ENCODE data around the gene AIPL1. TPM values are rescaled to one million over a fixed set of nuclear protein-coding genes. Genes with fewer than 3 reads are reported as not detected.

AIPL1 gene
- total RNA-seq, 2 experiments from 2014 or later = not detected

GRCh38 chr17:6471531-6472465, 36.9 kb upstream of the AIPL1 start:
- TF ChIP-seq EZH2phosphoT487 (IDR thresholded peaks at IDR 0.05; ENCODE audit: borderline replicate concordance, low read depth, low read length) = no peak
- TF ChIP-seq, protein P1, sequence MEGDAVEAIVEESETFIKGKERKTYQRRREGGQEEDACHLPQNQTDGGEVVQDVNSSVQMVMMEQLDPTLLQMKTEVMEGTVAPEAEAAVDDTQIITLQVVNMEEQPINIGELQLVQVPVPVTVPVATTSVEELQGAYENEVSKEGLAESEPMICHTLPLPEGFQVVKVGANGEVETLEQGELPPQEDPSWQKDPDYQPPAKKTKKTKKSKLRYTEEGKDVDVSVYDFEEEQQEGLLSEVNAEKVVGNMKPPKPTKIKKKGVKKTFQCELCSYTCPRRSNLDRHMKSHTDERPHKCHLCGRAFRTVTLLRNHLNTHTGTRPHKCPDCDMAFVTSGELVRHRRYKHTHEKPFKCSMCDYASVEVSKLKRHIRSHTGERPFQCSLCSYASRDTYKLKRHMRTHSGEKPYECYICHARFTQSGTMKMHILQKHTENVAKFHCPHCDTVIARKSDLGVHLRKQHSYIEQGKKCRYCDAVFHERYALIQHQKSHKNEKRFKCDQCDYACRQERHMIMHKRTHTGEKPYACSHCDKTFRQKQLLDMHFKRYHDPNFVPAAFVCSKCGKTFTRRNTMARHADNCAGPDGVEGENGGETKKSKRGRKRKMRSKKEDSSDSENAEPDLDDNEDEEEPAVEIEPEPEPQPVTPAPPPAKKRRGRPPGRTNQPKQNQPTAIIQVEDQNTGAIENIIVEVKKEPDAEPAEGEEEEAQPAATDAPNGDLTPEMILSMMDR (conservative IDR thresholded peaks at IDR 0.05; ENCODE audit: low read length) = no peak
- DNase-seq (ENCODE audit: low spot score) = no peak
- POLR2A ChIA-PET = interaction anchor here (0.5 kb wide), 1 partner anchor 248 kb away, joined by 3 read pairs; no protein-coding TSS in a partner anchor
- H3K4me1 ChIP-seq (ENCODE audit: insufficient read depth, low read length, poor library complexity, severe bottlenecking) = no peaks in the 10 kb centered on the region
- H2AFZ ChIP-seq (ENCODE audit: low read length) = no peak overlapping the region
- CTCF ChIA-PET (ENCODE audit: unreplicated experiment) = no interaction called here
- intact Hi-C loops (cut with micrococcal nuclease; ENCODE audit: unreplicated experiment) = no loop called here
- H3K9me3 ChIP-seq (ENCODE audit: low read length) = no peaks in the 10 kb centered on the region
- no peak overlapping the region for H3K4me3 ChIP-seq (ENCODE audit: low read depth, low read length, poor library complexity, severe bottlenecking)
- no peak overlapping the region for H3K27ac ChIP-seq (ENCODE audit: low read depth, low read length, poor library complexity, severe bottlenecking)
- H3K4me2 ChIP-seq (ENCODE audit: low read length) = no peak overlapping the region
- no peaks in the 10 kb centered on the region for H3K36me3 ChIP-seq (ENCODE audit: insufficient read depth, low read length)
- H4K20me1 ChIP-seq (ENCODE audit: insufficient read depth, low read length) = no peaks in the 10 kb centered on the region
- BruUV-seq (replicated peaks) = no TSS peak
- no peaks in the 10 kb centered on the region for H3K79me2 ChIP-seq (ENCODE audit: insufficient read depth, low read depth, low read length)
- H3K9me2 ChIP-seq (ENCODE audit: insufficient read depth, low read length) = no peaks in the 10 kb centered on the region

DNA sequence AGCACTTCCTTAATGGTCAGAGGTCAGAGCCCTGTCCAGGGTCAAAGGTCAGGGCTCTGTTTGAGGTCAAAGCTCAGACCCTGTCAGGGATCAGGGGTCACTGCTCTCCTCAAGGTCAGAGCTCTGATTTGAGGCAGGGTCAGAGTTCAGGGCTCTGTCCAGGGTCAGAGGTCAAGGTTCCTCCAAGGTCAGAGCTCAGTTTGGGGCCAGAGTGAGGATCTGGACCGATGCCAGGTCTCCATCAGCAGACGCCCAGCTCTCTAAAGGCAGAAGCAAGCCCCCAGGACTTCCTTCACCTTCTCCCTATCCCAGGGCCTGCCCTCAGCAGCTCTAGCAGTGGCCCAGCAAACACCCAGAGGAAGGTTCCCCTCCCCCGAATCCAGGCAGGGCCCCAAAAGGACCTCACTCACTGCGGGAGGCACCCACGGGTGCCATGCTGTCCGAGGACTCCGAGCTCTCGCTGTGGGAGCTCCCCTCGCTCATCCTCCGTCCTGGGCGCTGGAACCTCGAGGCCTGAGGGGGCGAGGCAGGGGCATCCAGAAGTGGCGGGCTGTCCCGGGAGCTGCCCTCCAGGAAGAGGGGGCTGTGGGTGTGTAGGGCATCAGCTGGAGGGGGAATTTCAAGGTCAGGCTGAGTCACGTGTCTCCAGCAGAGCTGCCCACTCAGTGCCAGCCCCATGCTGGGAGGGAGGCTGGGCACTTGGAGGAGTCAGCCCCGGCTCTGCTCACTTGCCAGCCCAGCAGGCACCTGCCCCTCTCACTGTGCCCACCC, 36.0 kb upstream of the AIPL1 start:
- no peak for DNase-seq (ENCODE audit: low spot score)
- no TSS peak for BruUV-seq (replicated peaks)
- Histone ChIP-seq H3K79me2 (ENCODE audit: insufficient read depth, low read depth, low read length) (no peaks in the 10 kb centered on the region), H3K9me3 (ENCODE audit: low read length) (no peaks in the 10 kb centered on the region), H2AFZ (ENCODE audit: low read length) (no peak overlapping the region), H3K36me3 (ENCODE audit: insufficient read depth, low read length) (no peaks in the 10 kb centered on the region), H3K27ac (ENCODE audit: low read depth, low read length, poor library complexity, severe bottlenecking) (no peak overlapping the region), H4K20me1 (ENCODE audit: insufficient read depth, low read length) (no peaks in the 10 kb centered on the region), H3K9me2 (ENCODE audit: insufficient read depth, low read length) (no peaks in the 10 kb centered on the region), H3K4me2 (ENCODE audit: low read length) (no peak overlapping the region), H3K4me1 (ENCODE audit: insufficient read depth, low read length, poor library complexity, severe bottlenecking) (no peaks in the 10 kb centered on the region), H3K4me3 (ENCODE audit: low read depth, low read length, poor library complexity, severe bottlenecking) (no peak overlapping the region)
- intact Hi-C loops (cut with micrococcal nuclease; ENCODE audit: unreplicated experiment) = no loop called here
- TF ChIP-seq EZH2phosphoT487 (IDR thresholded peaks at IDR 0.05; ENCODE audit: borderline replicate concordance, low read depth, low read length) = no peak
- TF ChIP-seq, protein P1 (conservative IDR thresholded peaks at IDR 0.05; ENCODE audit: low read length) = no peak
- POLR2A ChIA-PET = no interaction called here
- CTCF ChIA-PET (ENCODE audit: unreplicated experiment) = no interaction called here
